Measurements from ENCODE around the gene ARMC9.
A peak's percentile ranks its signal among the peaks of the same experiment; 100 is the strongest.
"Not testable (repeated sequence)": the region's sequence is repeated elsewhere in the genome, so short reads cannot be mapped to it uniquely, and the experiment has no call there.

Gene ARMC9

GRCh38 chr2:231399046-231399852 is 200.8 kb downstream of the ARMC9 start:
- DNase-seq (ENCODE audit: low read depth) = no peak

- no peak for DNase-seq (ENCODE audit: low read depth)
These were observed 201.6 kb downstream of the ARMC9 start for GRCh38 chr2:231399853-231400680.

GRCh38 chr2:231400681-231401080 is 202.2 kb downstream of the ARMC9 start:
- DNase-seq (ENCODE audit: low read depth) = not testable (repeated sequence)

GRCh38 chr2:231401101-231401500 is 202.7 kb downstream of the ARMC9 start:
- not testable (repeated sequence) for DNase-seq (ENCODE audit: low read depth)

- DNase-seq (ENCODE audit: low read depth) = not testable (repeated sequence)
These were observed 205.2 kb downstream of the ARMC9 start for GRCh38 chr2:231403421-231404182.

- not testable (repeated sequence) for DNase-seq (ENCODE audit: low read depth)
These were observed 205.8 kb downstream of the ARMC9 start for GRCh38 chr2:231404183-231404578.

- DNase-seq (ENCODE audit: low read depth) = peak; percentile 6
These were observed 207.4 kb downstream of the ARMC9 start for GRCh38 chr2:231405601-231406367.

GRCh38 chr2:231407686-231408085 is 209.3 kb downstream of the ARMC9 start:
- not testable (repeated sequence) for DNase-seq (ENCODE audit: low read depth)

- not testable (repeated sequence) for DNase-seq (ENCODE audit: low read depth)
These were observed 209.9 kb downstream of the ARMC9 start for GRCh38 chr2:231408304-231408703.

- DNase-seq (ENCODE audit: low read depth) = no peak
These were observed 211.3 kb downstream of the ARMC9 start for GRCh38 chr2:231409776-231410175.

GRCh38 chr2:231410293-231411004 is 212.0 kb downstream of the ARMC9 start:
- DNase-seq (ENCODE audit: low read depth) = no peak

- no peak for DNase-seq (ENCODE audit: low read depth)
These were observed 212.8 kb downstream of the ARMC9 start for GRCh38 chr2:231411237-231411636.

- DNase-seq (ENCODE audit: low read depth) = peak; percentile 23
These were observed 213.6 kb downstream of the ARMC9 start for GRCh38 chr2:231411831-231412617.

GRCh38 chr2:231412618-231412963 is 214.2 kb downstream of the ARMC9 start:
- DNase-seq (ENCODE audit: low read depth) = no peak

GRCh38 chr2:231413456-231413855 is 215.0 kb downstream of the ARMC9 start:
- DNase-seq (ENCODE audit: low read depth) = no peak

GRCh38 chr2:231413921-231414476 is 215.6 kb downstream of the ARMC9 start:
- no peak for DNase-seq (ENCODE audit: low read depth)

GRCh38 chr2:231415029-231415428 is 216.6 kb downstream of the ARMC9 start:
- no peak for DNase-seq (ENCODE audit: low read depth)

- no peak for DNase-seq (ENCODE audit: low read depth)
These were observed 220.6 kb downstream of the ARMC9 start for GRCh38 chr2:231418820-231419640.

- no peak for DNase-seq (ENCODE audit: low read depth)
These were observed 222.7 kb downstream of the ARMC9 start for GRCh38 chr2:231421051-231421580.
